Mesodermal cell (in vitro differentiated cells): Measurements from ENCODE around the gene SSPN.

ENCODE experiments used
- H3K27ac ChIP-seq: 2 replicates; pipeline ENCODE4 v1.7.0; 2013; ENCODE audit warnings: mild to moderate bottlenecking, low read depth, low read length, moderate library complexity; ENCODE audit not compliant: severe bottlenecking
- H3K36me3 ChIP-seq: 2 replicates; pipeline ENCODE4 v1.7.1; 2013; ENCODE audit warnings: mild to moderate bottlenecking, low read length, moderate library complexity; ENCODE audit not compliant: control insufficient read depth, insufficient read depth
- H3K4me1 ChIP-seq: one replicate; pipeline ENCODE4 v1.7.1; 2013; ENCODE audit warnings: mild to moderate bottlenecking, low read length; ENCODE audit not compliant: insufficient read depth, control insufficient read depth, poor library complexity, severe bottlenecking
- H3K4me3 ChIP-seq: 2 replicates; pipeline ENCODE4 v1.7.0; 2013; ENCODE audit warnings: low read length, control low read depth, mild to moderate bottlenecking; ENCODE audit not compliant: insufficient read depth, poor library complexity, severe bottlenecking; ENCODE audit errors: extremely low read depth
- H3K9me3 ChIP-seq: 2 replicates; pipeline ENCODE4 v1.7.1; 2013; ENCODE audit warnings: mild to moderate bottlenecking, low read length, moderate library complexity; ENCODE audit not compliant: control insufficient read depth
- WGBS, 2 experiments: methylation state at CpG; one replicate each; pipeline ENCODE4 v1.1.5; 2013; ENCODE audit warnings: missing lambda C conversion rate in 2 of 2; ENCODE audit not compliant: insufficient coverage in 2 of 2; 5-methylcytosine and 5-hydroxymethylcytosine counted together

Gene SSPN

GRCh38 chr12:26242683-26243082 is 47.3 kb downstream of the SSPN start:
- Histone ChIP-seq H3K4me1 (peaks cover 7% of the 10 kb centered on the region), H3K4me3 (no peak overlapping the region), H3K9me3 (no peaks in the 10 kb centered on the region), H3K36me3 (no peaks in the 10 kb centered on the region), H3K27ac (no peak overlapping the region)

- H3K9me3 ChIP-seq = no peaks in the 10 kb centered on the region
- 88 to 94% methylated on average over 7 to 8 of the region's 9 CpGs for WGBS, 2 experiments
- H3K36me3 ChIP-seq = no peaks in the 10 kb centered on the region
- no peak overlapping the region for H3K27ac ChIP-seq
- peaks cover 4% of the 10 kb centered on the region for H3K4me1 ChIP-seq
- H3K4me3 ChIP-seq = no peak overlapping the region
Observed at GRCh38 chr12:26244503-26244902, 49.1 kb downstream of the SSPN start.

- Histone ChIP-seq H3K9me3 (no peaks in the 10 kb centered on the region), H3K4me3 (no peak overlapping the region), H3K36me3 (no peaks in the 10 kb centered on the region), H3K4me1 (no peaks in the 10 kb centered on the region), H3K27ac (no peak overlapping the region)
- WGBS, 2 experiments = 55 to 61% methylated on average over 3 of the region's 6 CpGs
Observed at GRCh38 chr12:26245175-26245942, 50.0 kb downstream of the SSPN start.

GRCh38 chr12:26246483-26247164 is 51.3 kb downstream of the SSPN start:
- no peak overlapping the region for H3K27ac ChIP-seq
- H3K9me3 ChIP-seq = peaks cover 2% of the 10 kb centered on the region
- H3K36me3 ChIP-seq = no peaks in the 10 kb centered on the region
- H3K4me1 ChIP-seq = no peaks in the 10 kb centered on the region
- no peak overlapping the region for H3K4me3 ChIP-seq
- WGBS, 2 experiments = 86 to 92% methylated on average over 2 of the region's 4 CpGs

GRCh38 chr12:26247873-26248272 is 52.5 kb downstream of the SSPN start:
- H3K4me3 ChIP-seq = no peak overlapping the region
- no peaks in the 10 kb centered on the region for H3K4me1 ChIP-seq
- H3K36me3 ChIP-seq = no peaks in the 10 kb centered on the region
- WGBS, 2 experiments = 80% methylated on average over 4 of the region's 4 CpGs
- no peak overlapping the region for H3K27ac ChIP-seq
- peaks cover 4% of the 10 kb centered on the region for H3K9me3 ChIP-seq

GRCh38 chr12:26250801-26251200 is 55.4 kb downstream of the SSPN start:
- WGBS, 2 experiments = 100% methylated on average over 1 of the region's 3 CpGs; no CpG with 5 or more reads in 1 of the 2 experiments
- no peaks in the 10 kb centered on the region for H3K4me1 ChIP-seq
- peaks cover 11% of the 10 kb centered on the region for H3K9me3 ChIP-seq
- no peak overlapping the region for H3K4me3 ChIP-seq
- H3K27ac ChIP-seq = no peak overlapping the region
- H3K36me3 ChIP-seq = no peaks in the 10 kb centered on the region

GRCh38 chr12:26251600-26251999 is 56.2 kb downstream of the SSPN start:
- no peaks in the 10 kb centered on the region for H3K36me3 ChIP-seq
- H3K9me3 ChIP-seq = peaks cover 19% of the 10 kb centered on the region
- H3K4me3 ChIP-seq = no peak overlapping the region
- whole genome bisulfite sequencing, 2 experiments = 85 to 96% methylated on average over 4 to 5 of the region's 6 CpGs
- H3K27ac ChIP-seq = no peak overlapping the region
- no peaks in the 10 kb centered on the region for H3K4me1 ChIP-seq

- peaks cover 21% of the 10 kb centered on the region for H3K9me3 ChIP-seq
- H3K4me1 ChIP-seq = no peaks in the 10 kb centered on the region
- no peak overlapping the region for H3K4me3 ChIP-seq
- 60% methylated on average over 1 of the region's 1 CpG; no CpG with 5 or more reads in 1 of the 2 experiments for WGBS, 2 experiments
- no peak overlapping the region for H3K27ac ChIP-seq
- no peaks in the 10 kb centered on the region for H3K36me3 ChIP-seq
Observed at GRCh38 chr12:26252946-26253345, 57.6 kb downstream of the SSPN start.

GRCh38 chr12:26255893-26256645 is 60.7 kb downstream of the SSPN start:
- WGBS, 2 experiments = 89 to 92% methylated on average over 6 of the region's 7 CpGs
- Histone ChIP-seq H3K9me3 (peaks cover 21% of the 10 kb centered on the region), H3K4me1 (no peaks in the 10 kb centered on the region), H3K4me3 (no peak overlapping the region), H3K27ac (no peak overlapping the region), H3K36me3 (no peaks in the 10 kb centered on the region)

- Histone ChIP-seq H3K36me3 (no peaks in the 10 kb centered on the region), H3K27ac (no peak overlapping the region), H3K4me3 (no peak overlapping the region), H3K9me3 (peaks cover 4% of the 10 kb centered on the region), H3K4me1 (peaks cover 5% of the 10 kb centered on the region)
- no CpG with 5 or more reads among the region's 2 CpGs for WGBS, 2 experiments
Observed at GRCh38 chr12:26264215-26264838, 69.0 kb downstream of the SSPN start.
